Mesendoderm (in vitro differentiated cells): ENCODE measurements around the gene CD96.

Source experiments
- DNase-seq: peaks from one replicate; pipeline ENCODE4 v3.0.0; 2013
- H2AK5ac ChIP-seq: 2 replicates; pipeline ENCODE4 v1.6.1; 2013; ENCODE audit warnings: low read length, inconsistent platforms
- H2BK120ac ChIP-seq: 2 replicates; pipeline ENCODE4 v1.6.1; 2013; ENCODE audit warnings: low read depth, mild to moderate bottlenecking, low read length, moderate library complexity, mixed read lengths
- H2BK15ac ChIP-seq: replicated peaks from 2 replicates; pipeline ENCODE4 v1.6.1; 2013; ENCODE audit warnings: low read depth, mild to moderate bottlenecking, moderate library complexity
- H2BK5ac ChIP-seq: 2 replicates; pipeline ENCODE4 v1.6.1; 2013; ENCODE audit warnings: low read length, inconsistent platforms
- H3K18ac ChIP-seq: 2 replicates; pipeline ENCODE4 v1.6.1; 2013; ENCODE audit warnings: mild to moderate bottlenecking, low read length, mixed read lengths
- H3K23ac ChIP-seq: one replicate; pipeline ENCODE4 v1.6.1; 2013; ENCODE audit warnings: low read length
- H3K27ac ChIP-seq: 2 replicates; pipeline ENCODE4 v1.5.1; 2013; ENCODE audit warnings: low read depth, mild to moderate bottlenecking, inconsistent platforms, low read length, moderate library complexity
- H3K27me3 ChIP-seq: 2 replicates; pipeline ENCODE4 v1.6.1; 2013; ENCODE audit warnings: low read length, control low read depth, mild to moderate bottlenecking, inconsistent platforms; ENCODE audit not compliant: insufficient read depth, poor library complexity
- H3K36me3 ChIP-seq: 2 replicates; pipeline ENCODE4 v1.6.1; 2013; ENCODE audit warnings: low read length, inconsistent platforms; ENCODE audit not compliant: control insufficient read depth, insufficient read depth
- H3K4ac ChIP-seq: one replicate; pipeline ENCODE4 v1.6.1; 2013; ENCODE audit warnings: low read depth, mild to moderate bottlenecking, low read length, moderate library complexity
- H3K4me1 ChIP-seq: 2 replicates; pipeline ENCODE4 v1.6.1; 2013; ENCODE audit warnings: low read depth, low read length, inconsistent platforms; ENCODE audit not compliant: control insufficient read depth
- H3K4me2 ChIP-seq: 2 replicates; pipeline ENCODE4 v1.6.1; 2013; ENCODE audit warnings: low read length
- H3K4me3 ChIP-seq: 2 replicates; pipeline ENCODE4 v1.5.1; 2013; ENCODE audit warnings: mild to moderate bottlenecking, low read length
- H3K56ac ChIP-seq: one replicate; pipeline ENCODE4 v1.6.1; 2013; ENCODE audit warnings: low read length
- H3K79me1 ChIP-seq: 2 replicates; pipeline ENCODE4 v1.6.1; 2013; ENCODE audit warnings: low read length, inconsistent platforms
- H3K79me2 ChIP-seq: 2 replicates; pipeline ENCODE4 v1.6.1; 2013; ENCODE audit warnings: mild to moderate bottlenecking, low read length; ENCODE audit not compliant: control insufficient read depth, insufficient read depth
- H3K9ac ChIP-seq: 2 replicates; pipeline ENCODE4 v1.6.1; 2013; ENCODE audit warnings: low read length, inconsistent platforms
- H4K5ac ChIP-seq: one replicate; pipeline ENCODE4 v1.6.1; 2013; ENCODE audit warnings: low read length
- H4K8ac ChIP-seq: one replicate; pipeline ENCODE4 v1.6.1; 2013; ENCODE audit warnings: low read depth, mild to moderate bottlenecking, control low read depth, low read length, moderate library complexity
- WGBS: extraction: QIAGEN DNeasy Blood & Tissue Kit; methylation state at CpG from one replicate; pipeline ENCODE4 v1.1.7; 2013; ENCODE audit warnings: low lambda C conversion rate, missing lambda C conversion rate; ENCODE audit not compliant: insufficient coverage; ENCODE audit errors: extremely low coverage; 5-methylcytosine and 5-hydroxymethylcytosine counted together

The CD96 gene

GRCh38 chr3:111596328-111596727 lies 54.3 kb downstream of the CD96 start:
- H3K79me2 ChIP-seq = no peaks in the 10 kb centered on the region
- H3K4me2 ChIP-seq = no peak overlapping the region
- no peak overlapping the region for H2BK120ac ChIP-seq
- no peak overlapping the region for H3K56ac ChIP-seq
- no peak overlapping the region for H2BK15ac ChIP-seq
- no CpG with 5 or more reads among the region's 4 CpGs for WGBS
- H3K18ac ChIP-seq = no peak overlapping the region
- no peaks in the 10 kb centered on the region for H3K4me1 ChIP-seq
- no peak for DNase-seq
- H3K36me3 ChIP-seq = no peaks in the 10 kb centered on the region
- no peak overlapping the region for H2BK5ac ChIP-seq
- no peaks in the 10 kb centered on the region for H3K79me1 ChIP-seq
- H2AK5ac ChIP-seq = no peak overlapping the region
- H3K4me3 ChIP-seq = no peak overlapping the region
- no peaks in the 10 kb centered on the region for H3K27me3 ChIP-seq
- no peak overlapping the region for H4K5ac ChIP-seq
- no peak overlapping the region for H3K4ac ChIP-seq
- no peak overlapping the region for H3K27ac ChIP-seq
- H3K9ac ChIP-seq = no peak overlapping the region
- H3K23ac ChIP-seq = no peak overlapping the region
- H4K8ac ChIP-seq = no peak overlapping the region

DNA sequence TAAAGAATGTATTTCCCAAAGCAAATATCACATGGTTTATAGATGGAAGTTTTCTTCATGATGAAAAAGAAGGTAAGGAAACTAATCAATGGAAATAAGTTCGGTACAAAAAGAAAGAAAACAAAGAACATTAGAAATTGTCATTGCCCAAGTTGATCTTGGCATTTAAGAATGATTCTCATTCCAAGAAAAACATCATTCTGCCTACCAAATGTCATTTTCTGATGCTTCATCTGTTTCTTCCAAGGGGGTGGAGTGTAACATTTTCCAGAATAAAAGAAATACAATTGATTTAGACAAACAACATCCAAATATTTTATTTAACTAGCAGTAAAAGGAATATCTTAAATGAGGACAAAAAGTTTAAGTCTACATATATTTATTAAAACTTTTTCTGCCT lies 56.1 kb downstream of the CD96 start:
- no peak overlapping the region for H2BK15ac ChIP-seq
- no peak overlapping the region for H2BK120ac ChIP-seq
- H2BK5ac ChIP-seq = no peak overlapping the region
- no peak for DNase-seq
- no peak overlapping the region for H2AK5ac ChIP-seq
- H3K27ac ChIP-seq = no peak overlapping the region
- H3K4ac ChIP-seq = no peak overlapping the region
- no peak overlapping the region for H3K23ac ChIP-seq
- H3K27me3 ChIP-seq = no peaks in the 10 kb centered on the region
- H3K4me1 ChIP-seq = no peaks in the 10 kb centered on the region
- no peak overlapping the region for H3K9ac ChIP-seq
- no peaks in the 10 kb centered on the region for H3K79me1 ChIP-seq
- H3K4me3 ChIP-seq = no peak overlapping the region
- H3K79me2 ChIP-seq = no peaks in the 10 kb centered on the region
- H3K56ac ChIP-seq = no peak overlapping the region
- no peak overlapping the region for H4K5ac ChIP-seq
- WGBS = no CpG with 5 or more reads among the region's 1 CpG
- H3K36me3 ChIP-seq = no peaks in the 10 kb centered on the region
- H3K4me2 ChIP-seq = no peak overlapping the region
- no peak overlapping the region for H4K8ac ChIP-seq
- no peak overlapping the region for H3K18ac ChIP-seq

DNA sequence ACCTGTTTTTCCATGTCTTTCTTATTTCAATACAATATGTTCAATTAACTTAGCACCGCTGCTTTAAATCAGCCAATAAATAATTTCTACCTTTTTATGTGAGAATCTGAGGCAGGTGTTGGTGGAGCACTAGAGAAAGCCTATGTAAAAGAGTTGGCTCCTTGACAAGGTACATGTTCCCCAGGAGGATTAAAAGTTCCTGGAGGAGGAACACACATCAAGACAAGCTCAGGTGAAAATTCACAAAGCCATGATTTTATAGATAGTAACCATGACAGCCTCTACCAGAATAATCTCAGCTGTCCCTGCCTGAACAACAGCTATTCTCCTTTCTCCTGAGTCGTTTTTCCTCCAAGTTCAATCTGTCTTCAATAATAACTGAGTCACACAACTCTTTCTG lies 56.6 kb downstream of the CD96 start:
- Histone ChIP-seq H2BK120ac (no peak overlapping the region), H4K5ac (no peak overlapping the region), H3K79me2 (no peaks in the 10 kb centered on the region)

GRCh38 chr3:111601810-111602209 lies 59.8 kb downstream of the CD96 start:
- H3K4ac ChIP-seq = no peak overlapping the region
- no peak overlapping the region for H3K9ac ChIP-seq
- WGBS = no CpG with 5 or more reads among the region's 4 CpGs

More for the DNA sequence above, 56.6 kb downstream of the CD96 start:
- H3K27me3 ChIP-seq = no peaks in the 10 kb centered on the region
- H2BK5ac ChIP-seq = no peak overlapping the region
- no peak overlapping the region for H3K23ac ChIP-seq
- no peaks in the 10 kb centered on the region for H3K4me1 ChIP-seq
- no peak overlapping the region for H3K27ac ChIP-seq
- H3K79me1 ChIP-seq = no peaks in the 10 kb centered on the region
- H3K18ac ChIP-seq = no peak overlapping the region
- H2BK15ac ChIP-seq = no peak overlapping the region
- no peak overlapping the region for H3K4me3 ChIP-seq
- no peak overlapping the region for H3K4me2 ChIP-seq
- no peak overlapping the region for H2AK5ac ChIP-seq
- H3K36me3 ChIP-seq = no peaks in the 10 kb centered on the region
- no CpG with 5 or more reads among the region's 2 CpGs for WGBS
- no peak overlapping the region for H3K56ac ChIP-seq
- no peak overlapping the region for H3K9ac ChIP-seq
- H4K8ac ChIP-seq = no peak overlapping the region
- no peak for DNase-seq
- H3K4ac ChIP-seq = no peak overlapping the region

DNA sequence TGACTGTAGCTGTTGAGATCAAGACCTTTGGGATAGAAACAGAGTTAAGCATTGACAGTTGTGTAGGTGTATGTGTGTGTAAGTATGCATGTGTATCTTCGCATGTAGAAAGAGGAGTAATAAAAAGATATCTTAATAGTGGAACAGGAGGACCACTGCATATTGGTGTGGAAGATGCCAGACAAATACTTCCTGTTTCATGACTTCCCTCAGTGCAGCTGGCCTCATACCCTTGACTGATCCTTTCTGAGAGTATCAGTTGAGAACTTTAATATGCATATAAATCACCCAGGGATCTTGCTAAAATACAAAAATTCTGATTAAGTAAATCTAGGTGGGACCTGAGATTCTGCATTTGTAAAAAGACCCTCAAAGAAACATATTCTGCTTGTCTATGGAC lies 61.7 kb downstream of the CD96 start:
- Histone ChIP-seq H3K4me1 (no peaks in the 10 kb centered on the region), H3K27me3 (no peaks in the 10 kb centered on the region), H4K5ac (no peak overlapping the region), H3K23ac (no peak overlapping the region), H2BK15ac (no peak overlapping the region), H3K56ac (no peak overlapping the region), H3K9ac (no peak overlapping the region), H2BK5ac (no peak overlapping the region), H3K79me1 (no peaks in the 10 kb centered on the region), H2BK120ac (no peak overlapping the region), H3K4me3 (no peak overlapping the region), H4K8ac (no peak overlapping the region), H3K27ac (no peak overlapping the region), H3K4me2 (no peak overlapping the region), H3K79me2 (no peaks in the 10 kb centered on the region), H3K4ac (no peak overlapping the region), H3K36me3 (no peaks in the 10 kb centered on the region), H2AK5ac (no peak overlapping the region), H3K18ac (no peak overlapping the region)
- no CpG with 5 or more reads among the region's 1 CpG for WGBS
- no peak for DNase-seq

More at GRCh38 chr3:111601810-111602209, 59.8 kb downstream of the CD96 start:
- H2BK15ac ChIP-seq = no peak overlapping the region
- H3K4me1 ChIP-seq = no peaks in the 10 kb centered on the region
- no peak for DNase-seq
- H3K27me3 ChIP-seq = no peaks in the 10 kb centered on the region
- H4K8ac ChIP-seq = no peak overlapping the region
- H2BK120ac ChIP-seq = no peak overlapping the region
- no peaks in the 10 kb centered on the region for H3K79me1 ChIP-seq
- no peak overlapping the region for H3K4me3 ChIP-seq
- no peak overlapping the region for H3K27ac ChIP-seq
- H4K5ac ChIP-seq = no peak overlapping the region
- H3K36me3 ChIP-seq = no peaks in the 10 kb centered on the region
- no peak overlapping the region for H3K4me2 ChIP-seq
- no peak overlapping the region for H3K56ac ChIP-seq
- H3K79me2 ChIP-seq = no peaks in the 10 kb centered on the region
- H3K18ac ChIP-seq = no peak overlapping the region
- no peak overlapping the region for H2BK5ac ChIP-seq
- H3K23ac ChIP-seq = no peak overlapping the region
- no peak overlapping the region for H2AK5ac ChIP-seq

GRCh38 chr3:111604119-111604518 lies 62.1 kb downstream of the CD96 start:
- Histone ChIP-seq H3K27me3 (no peaks in the 10 kb centered on the region), H3K4me3 (no peak overlapping the region)
- WGBS = no CpG with 5 or more reads among the region's 2 CpGs

More at GRCh38 chr3:111604119-111604518, 62.1 kb downstream of the CD96 start:
- Histone ChIP-seq H3K36me3 (no peaks in the 10 kb centered on the region), H3K4me2 (no peak overlapping the region), H3K27ac (no peak overlapping the region), H3K56ac (no peak overlapping the region), H3K4me1 (no peaks in the 10 kb centered on the region), H2BK15ac (no peak overlapping the region), H3K18ac (no peak overlapping the region), H3K79me2 (no peaks in the 10 kb centered on the region), H3K4ac (no peak overlapping the region), H3K79me1 (no peaks in the 10 kb centered on the region), H3K9ac (no peak overlapping the region), H2BK120ac (no peak overlapping the region), H4K8ac (no peak overlapping the region), H2BK5ac (no peak overlapping the region), H4K5ac (no peak overlapping the region), H2AK5ac (no peak overlapping the region), H3K23ac (no peak overlapping the region)
- DNase-seq = no peak
